ENCODE data around the gene SPATA21. TPM values are rescaled to one million over a fixed set of nuclear protein-coding genes. Genes with fewer than 3 reads are reported as not detected.

The SPATA21 gene
- total and polyA plus RNA-seq, 4 donors, result 0.08 to 0.42 TPM; not detected in 2

DNA sequence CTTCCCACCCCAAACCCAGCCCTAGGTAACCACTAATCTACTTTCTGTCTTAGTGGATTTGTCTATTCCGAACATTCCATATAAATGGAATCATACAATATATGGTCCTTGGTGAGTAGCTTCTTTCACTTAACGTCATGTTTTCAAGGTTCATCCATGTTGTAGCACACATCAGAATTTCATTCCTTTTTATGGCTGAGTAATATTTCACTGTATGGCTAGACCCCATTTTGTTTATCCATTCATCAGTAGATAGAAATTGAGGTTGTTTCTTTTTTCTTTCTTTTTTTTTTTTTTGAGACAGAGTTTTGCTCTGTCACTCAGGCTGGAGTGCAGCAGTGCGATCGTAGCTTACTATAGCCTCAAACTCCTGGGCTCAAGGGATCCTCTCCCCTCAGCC lies 3.2 kb downstream of the SPATA21 start (continued):
- TF ChIP-seq, protein P1, sequence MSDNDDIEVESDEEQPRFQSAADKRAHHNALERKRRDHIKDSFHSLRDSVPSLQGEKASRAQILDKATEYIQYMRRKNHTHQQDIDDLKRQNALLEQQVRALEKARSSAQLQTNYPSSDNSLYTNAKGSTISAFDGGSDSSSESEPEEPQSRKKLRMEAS (IDR thresholded peaks at IDR 0.05), result no peak
- no peak for TF ChIP-seq RXRA (IDR thresholded peaks at IDR 0.05)
- TF ChIP-seq TAF1 (conservative IDR thresholded peaks at IDR 0.05), result no peak
- TF ChIP-seq GABPA (IDR thresholded peaks at IDR 0.05 in 1 of 2, conservative IDR thresholded peaks at IDR 0.05 in 1 of 2), result no peak
- no peak for TF ChIP-seq FOXA2 (IDR thresholded peaks at IDR 0.05)

DNA sequence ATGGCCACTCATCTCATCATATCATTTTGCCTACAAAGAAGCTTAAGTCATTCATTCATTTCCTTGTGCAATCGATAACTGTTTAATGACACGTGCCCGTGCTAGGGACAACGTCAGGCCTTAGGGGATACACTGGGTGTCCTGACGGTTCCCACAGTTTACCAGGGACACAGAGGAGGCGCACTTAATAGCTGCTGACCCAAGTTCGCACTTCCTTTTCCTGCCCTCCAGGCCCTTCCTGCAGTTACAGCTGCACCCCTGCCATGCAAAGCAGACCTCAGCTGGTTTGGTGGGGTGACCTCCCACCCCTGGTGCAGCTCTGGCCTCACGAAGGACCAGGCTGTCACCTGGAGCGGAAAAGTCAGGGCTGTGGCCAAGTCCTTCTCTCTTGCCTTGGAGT lies 4.2 kb downstream of the SPATA21 start:
- WGBS, result 71% methylated on average over 9 of the region's 9 CpGs
- TF ChIP-seq, protein P2, sequence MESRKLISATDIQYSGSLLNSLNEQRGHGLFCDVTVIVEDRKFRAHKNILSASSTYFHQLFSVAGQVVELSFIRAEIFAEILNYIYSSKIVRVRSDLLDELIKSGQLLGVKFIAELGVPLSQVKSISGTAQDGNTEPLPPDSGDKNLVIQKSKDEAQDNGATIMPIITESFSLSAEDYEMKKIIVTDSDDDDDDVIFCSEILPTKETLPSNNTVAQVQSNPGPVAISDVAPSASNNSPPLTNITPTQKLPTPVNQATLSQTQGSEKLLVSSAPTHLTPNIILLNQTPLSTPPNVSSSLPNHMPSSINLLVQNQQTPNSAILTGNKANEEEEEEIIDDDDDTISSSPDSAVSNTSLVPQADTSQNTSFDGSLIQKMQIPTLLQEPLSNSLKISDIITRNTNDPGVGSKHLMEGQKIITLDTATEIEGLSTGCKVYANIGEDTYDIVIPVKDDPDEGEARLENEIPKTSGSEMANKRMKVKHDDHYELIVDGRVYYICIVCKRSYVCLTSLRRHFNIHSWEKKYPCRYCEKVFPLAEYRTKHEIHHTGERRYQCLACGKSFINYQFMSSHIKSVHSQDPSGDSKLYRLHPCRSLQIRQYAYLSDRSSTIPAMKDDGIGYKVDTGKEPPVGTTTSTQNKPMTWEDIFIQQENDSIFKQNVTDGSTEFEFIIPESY (IDR thresholded peaks at IDR 0.05), result no peak
- TF ChIP-seq, protein P3, sequence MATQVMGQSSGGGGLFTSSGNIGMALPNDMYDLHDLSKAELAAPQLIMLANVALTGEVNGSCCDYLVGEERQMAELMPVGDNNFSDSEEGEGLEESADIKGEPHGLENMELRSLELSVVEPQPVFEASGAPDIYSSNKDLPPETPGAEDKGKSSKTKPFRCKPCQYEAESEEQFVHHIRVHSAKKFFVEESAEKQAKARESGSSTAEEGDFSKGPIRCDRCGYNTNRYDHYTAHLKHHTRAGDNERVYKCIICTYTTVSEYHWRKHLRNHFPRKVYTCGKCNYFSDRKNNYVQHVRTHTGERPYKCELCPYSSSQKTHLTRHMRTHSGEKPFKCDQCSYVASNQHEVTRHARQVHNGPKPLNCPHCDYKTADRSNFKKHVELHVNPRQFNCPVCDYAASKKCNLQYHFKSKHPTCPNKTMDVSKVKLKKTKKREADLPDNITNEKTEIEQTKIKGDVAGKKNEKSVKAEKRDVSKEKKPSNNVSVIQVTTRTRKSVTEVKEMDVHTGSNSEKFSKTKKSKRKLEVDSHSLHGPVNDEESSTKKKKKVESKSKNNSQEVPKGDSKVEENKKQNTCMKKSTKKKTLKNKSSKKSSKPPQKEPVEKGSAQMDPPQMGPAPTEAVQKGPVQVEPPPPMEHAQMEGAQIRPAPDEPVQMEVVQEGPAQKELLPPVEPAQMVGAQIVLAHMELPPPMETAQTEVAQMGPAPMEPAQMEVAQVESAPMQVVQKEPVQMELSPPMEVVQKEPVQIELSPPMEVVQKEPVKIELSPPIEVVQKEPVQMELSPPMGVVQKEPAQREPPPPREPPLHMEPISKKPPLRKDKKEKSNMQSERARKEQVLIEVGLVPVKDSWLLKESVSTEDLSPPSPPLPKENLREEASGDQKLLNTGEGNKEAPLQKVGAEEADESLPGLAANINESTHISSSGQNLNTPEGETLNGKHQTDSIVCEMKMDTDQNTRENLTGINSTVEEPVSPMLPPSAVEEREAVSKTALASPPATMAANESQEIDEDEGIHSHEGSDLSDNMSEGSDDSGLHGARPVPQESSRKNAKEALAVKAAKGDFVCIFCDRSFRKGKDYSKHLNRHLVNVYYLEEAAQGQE (IDR thresholded peaks at IDR 0.05), result no peak
- TF ChIP-seq RXRA (IDR thresholded peaks at IDR 0.05) (no peak), RAD21 (IDR thresholded peaks at IDR 0.05) (no peak), NR2F2 (IDR thresholded peaks at IDR 0.05) (peak; percentile 89)
- Histone ChIP-seq H3K27me3 (ENCODE audit: control insufficient read depth in 4 of 4, insufficient read depth in 4 of 4, low read length in 3 of 4) (no peaks in the 10 kb centered on the region), H3K27ac (ENCODE audit: low read depth in 1 of 2, low read length in 2 of 2) (no peak overlapping the region), H3K4me3 (ENCODE audit: low read depth in 1 of 3, low read length in 3 of 3) (no peak overlapping the region), H3K9me3 (ENCODE audit: control insufficient read depth in 4 of 4, low read length in 3 of 4) (no peaks in the 10 kb centered on the region), H3K4me1 (ENCODE audit: control insufficient read depth in 4 of 4, insufficient read depth in 4 of 4, low read length in 3 of 4) (no peaks in the 10 kb centered on the region), H3K9ac (ENCODE audit: low read depth in 1 of 2, low read length in 2 of 2) (no peak overlapping the region), H3K36me3 (ENCODE audit: control insufficient read depth in 4 of 4, insufficient read depth in 3 of 4, low read depth in 1 of 4, low read length in 3 of 4) (no peaks in the 10 kb centered on the region)
- no peak for DNase-seq (ENCODE audit: low spot score)

DNA sequence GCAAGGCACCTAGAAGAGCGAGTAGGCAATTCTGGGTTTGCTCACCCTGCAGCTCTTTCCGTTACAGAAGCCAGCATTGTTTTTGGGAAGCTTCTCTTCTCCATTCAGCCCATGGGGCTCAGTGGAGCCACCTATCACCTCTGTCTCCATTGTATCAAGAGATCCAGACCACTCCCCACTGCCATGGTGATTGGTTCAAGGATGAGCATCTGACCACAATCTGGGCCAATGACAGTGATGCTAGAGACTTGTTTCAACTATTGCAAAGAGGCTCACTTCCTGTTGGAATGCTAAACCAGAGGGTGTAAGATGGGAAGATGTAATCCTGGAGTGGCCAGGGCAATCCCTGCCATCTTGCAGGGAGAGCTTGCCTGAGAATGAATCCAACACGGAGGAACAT lies 6.6 kb downstream of the SPATA21 start:
- TF ChIP-seq, protein P4, sequence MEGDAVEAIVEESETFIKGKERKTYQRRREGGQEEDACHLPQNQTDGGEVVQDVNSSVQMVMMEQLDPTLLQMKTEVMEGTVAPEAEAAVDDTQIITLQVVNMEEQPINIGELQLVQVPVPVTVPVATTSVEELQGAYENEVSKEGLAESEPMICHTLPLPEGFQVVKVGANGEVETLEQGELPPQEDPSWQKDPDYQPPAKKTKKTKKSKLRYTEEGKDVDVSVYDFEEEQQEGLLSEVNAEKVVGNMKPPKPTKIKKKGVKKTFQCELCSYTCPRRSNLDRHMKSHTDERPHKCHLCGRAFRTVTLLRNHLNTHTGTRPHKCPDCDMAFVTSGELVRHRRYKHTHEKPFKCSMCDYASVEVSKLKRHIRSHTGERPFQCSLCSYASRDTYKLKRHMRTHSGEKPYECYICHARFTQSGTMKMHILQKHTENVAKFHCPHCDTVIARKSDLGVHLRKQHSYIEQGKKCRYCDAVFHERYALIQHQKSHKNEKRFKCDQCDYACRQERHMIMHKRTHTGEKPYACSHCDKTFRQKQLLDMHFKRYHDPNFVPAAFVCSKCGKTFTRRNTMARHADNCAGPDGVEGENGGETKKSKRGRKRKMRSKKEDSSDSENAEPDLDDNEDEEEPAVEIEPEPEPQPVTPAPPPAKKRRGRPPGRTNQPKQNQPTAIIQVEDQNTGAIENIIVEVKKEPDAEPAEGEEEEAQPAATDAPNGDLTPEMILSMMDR (IDR thresholded peaks at IDR 0.05; ENCODE audit: low read depth, low read length, missing input control), result no peak
- TF ChIP-seq JUND (IDR thresholded peaks at IDR 0.05), result no peak
- TF ChIP-seq, protein P5, sequence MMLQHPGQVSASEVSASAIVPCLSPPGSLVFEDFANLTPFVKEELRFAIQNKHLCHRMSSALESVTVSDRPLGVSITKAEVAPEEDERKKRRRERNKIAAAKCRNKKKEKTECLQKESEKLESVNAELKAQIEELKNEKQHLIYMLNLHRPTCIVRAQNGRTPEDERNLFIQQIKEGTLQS (IDR thresholded peaks at IDR 0.05), result no peak
- TF ChIP-seq, protein P3 (IDR thresholded peaks at IDR 0.05), result no peak
- TF ChIP-seq, protein P2 (IDR thresholded peaks at IDR 0.05), result no peak
- TF ChIP-seq NR2F2 (IDR thresholded peaks at IDR 0.05), result no peak
- TF ChIP-seq RXRA (IDR thresholded peaks at IDR 0.05), result no peak
- no peak for TF ChIP-seq HNF4G (IDR thresholded peaks at IDR 0.05)
- TF ChIP-seq YY1 (IDR thresholded peaks at IDR 0.05), result no peak
- TF ChIP-seq GABPA (IDR thresholded peaks at IDR 0.05 in 1 of 2, conservative IDR thresholded peaks at IDR 0.05 in 1 of 2), result no peak
- TF ChIP-seq FOXA1 (IDR thresholded peaks at IDR 0.05), result no peak
- Histone ChIP-seq H3K4me1 (ENCODE audit: control insufficient read depth in 4 of 4, insufficient read depth in 4 of 4, low read length in 3 of 4) (peaks cover 0 to 2% (median 0%) of the 10 kb centered on the region in 4 donors), H3K4me3 (ENCODE audit: low read depth in 1 of 3, low read length in 3 of 3) (no peak overlapping the region), H3K9ac (ENCODE audit: low read depth in 1 of 2, low read length in 2 of 2) (no peak overlapping the region), H3K9me3 (ENCODE audit: control insufficient read depth in 4 of 4, low read length in 3 of 4) (no peaks in the 10 kb centered on the region), H3K27ac (ENCODE audit: low read depth in 1 of 2, low read length in 2 of 2) (no peak overlapping the region), H3K27me3 (ENCODE audit: control insufficient read depth in 4 of 4, insufficient read depth in 4 of 4, low read length in 3 of 4) (no peaks in the 10 kb centered on the region), H3K36me3 (ENCODE audit: control insufficient read depth in 4 of 4, insufficient read depth in 3 of 4, low read depth in 1 of 4, low read length in 3 of 4) (no peaks in the 10 kb centered on the region)
- WGBS, result 90% methylated on average over 3 of the region's 3 CpGs
- no peak for DNase-seq (ENCODE audit: low spot score)
